ACHN (cell line): ENCODE measurements around the gene PLBD1.

ENCODE experiments used
- DNase-seq: peaks from one replicate; pipeline ENCODE4 v3.0.0-alpha.2; 2015
- in situ Hi-C: cut with HindIII; loops from 2 replicates; pipeline ENCODE4 v1.10.0; 2017; ENCODE audit warnings: low sequenced_read_pairs, low pct_ligation_motif_present, low pct_unique_long_range_greater_than_20kb

The PLBD1 gene, protein sequence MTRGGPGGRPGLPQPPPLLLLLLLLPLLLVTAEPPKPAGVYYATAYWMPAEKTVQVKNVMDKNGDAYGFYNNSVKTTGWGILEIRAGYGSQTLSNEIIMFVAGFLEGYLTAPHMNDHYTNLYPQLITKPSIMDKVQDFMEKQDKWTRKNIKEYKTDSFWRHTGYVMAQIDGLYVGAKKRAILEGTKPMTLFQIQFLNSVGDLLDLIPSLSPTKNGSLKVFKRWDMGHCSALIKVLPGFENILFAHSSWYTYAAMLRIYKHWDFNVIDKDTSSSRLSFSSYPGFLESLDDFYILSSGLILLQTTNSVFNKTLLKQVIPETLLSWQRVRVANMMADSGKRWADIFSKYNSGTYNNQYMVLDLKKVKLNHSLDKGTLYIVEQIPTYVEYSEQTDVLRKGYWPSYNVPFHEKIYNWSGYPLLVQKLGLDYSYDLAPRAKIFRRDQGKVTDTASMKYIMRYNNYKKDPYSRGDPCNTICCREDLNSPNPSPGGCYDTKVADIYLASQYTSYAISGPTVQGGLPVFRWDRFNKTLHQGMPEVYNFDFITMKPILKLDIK

DNA sequence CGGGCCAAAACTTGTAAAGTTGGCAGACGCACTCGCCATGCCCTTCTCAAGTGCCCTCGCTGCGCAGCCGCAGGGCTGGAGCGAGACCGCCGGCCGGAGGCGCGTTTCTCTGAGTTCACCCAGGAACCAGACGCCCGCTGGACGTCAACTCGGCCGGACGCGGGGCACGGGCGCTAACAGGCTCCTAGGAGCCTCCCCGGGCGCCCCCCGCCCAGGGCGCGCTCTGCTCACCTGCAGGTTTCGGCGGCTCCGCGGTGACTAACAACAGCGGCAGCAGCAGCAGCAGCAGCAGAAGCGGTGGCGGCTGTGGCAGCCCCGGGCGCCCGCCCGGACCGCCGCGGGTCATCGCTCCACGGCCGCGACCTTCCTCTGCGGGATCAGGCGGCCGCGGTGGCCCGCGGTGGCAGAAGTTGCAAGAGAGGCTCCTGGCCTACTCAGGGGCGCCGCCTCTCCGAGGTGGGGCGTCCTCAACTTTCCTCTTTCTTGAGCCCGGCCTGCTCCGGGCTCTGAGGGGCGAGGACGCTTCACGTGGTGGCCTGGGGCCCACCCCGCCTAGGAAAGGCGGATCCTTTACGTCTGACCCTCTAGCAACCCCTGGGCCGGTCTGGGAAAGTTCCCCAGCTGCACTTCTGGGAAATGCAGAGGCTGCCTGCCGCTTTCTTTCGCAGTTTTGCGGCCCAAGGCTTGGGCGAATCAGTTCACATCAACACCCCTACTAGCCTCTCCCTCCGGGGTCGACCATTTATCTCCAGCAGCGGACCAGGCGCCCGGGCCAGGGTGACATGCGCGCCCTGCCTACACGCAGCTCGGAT lies at the start of gene PLBD1:
PLBD1 (minus strand) TSS at position 533 of the 812 bp plus-strand sequence; CDS start at position 346, 187 bp downstream.
- DNase-seq: peak; percentile 48
- in situ Hi-C loops: no loop called here

DNA sequence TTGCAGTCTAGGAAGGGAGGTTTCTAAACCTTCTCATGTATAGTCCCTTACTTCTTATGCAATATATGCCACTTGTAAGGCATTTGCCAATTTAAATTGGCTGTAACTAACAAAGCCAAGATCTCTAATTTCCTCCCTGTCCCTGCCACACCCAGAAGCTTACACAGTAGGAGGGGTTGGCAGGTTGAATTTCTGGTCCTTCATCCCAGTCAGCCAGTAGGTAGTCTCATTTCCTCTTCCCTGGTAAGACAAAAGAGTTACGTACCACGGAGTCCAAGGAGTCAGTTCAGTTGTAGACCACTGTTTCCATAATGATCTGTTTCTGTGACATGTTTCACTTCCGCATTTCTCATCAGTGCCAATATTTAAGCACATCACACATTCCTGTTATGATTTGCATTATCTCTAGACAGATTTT lies 47.0 kb upstream of the PLBD1 start:
- DNase-seq: no peak
- in situ Hi-C loops: no loop called here

DNA sequence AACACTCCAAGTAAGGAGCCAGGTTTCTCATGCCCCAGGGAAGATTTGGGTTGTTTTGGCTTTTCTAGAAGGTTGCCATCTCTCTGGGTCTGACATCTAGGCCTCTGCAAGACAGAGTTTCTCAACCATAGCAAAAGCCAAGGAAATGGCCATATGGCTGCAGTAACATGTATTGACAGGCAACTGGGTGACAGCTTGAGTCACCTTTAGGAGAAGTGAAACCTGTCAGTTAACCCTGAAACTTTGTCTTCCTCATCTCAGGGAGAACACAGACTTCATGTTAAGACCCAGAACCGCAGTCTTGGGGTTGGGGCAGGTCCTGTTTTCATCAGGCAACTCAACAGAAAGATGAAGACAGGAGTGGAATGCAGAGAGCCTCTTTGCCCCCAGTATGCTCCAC lies 46.0 kb upstream of the PLBD1 start:
- in situ Hi-C loops: no loop called here
- DNase-seq: no peak

DNA sequence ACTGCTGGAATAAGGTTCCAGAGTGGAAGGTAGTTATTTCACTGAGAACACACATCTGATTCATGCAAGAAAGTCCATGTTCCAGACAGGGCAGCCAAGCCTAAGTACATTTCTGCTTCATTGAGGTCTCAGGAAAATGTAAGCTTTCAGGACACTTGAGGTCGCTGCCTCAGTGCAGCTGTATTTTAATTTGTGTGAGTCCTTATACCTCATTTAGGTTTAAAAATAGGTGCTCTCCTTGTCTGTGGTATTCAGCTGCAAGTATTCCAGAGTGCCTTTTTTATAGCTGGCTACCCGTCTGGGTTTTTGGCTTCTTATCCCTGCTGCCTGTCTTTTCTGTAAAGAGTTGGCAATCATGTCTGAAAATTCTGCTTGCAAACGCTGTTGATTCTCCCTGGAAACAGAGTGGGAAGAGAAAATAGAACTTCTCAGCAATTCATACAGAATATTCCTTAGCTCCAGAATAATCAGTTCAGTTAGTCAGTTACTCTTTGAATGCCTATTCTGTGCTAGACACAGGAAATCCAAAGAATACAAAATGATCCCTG lies 45.3 kb upstream of the PLBD1 start:
- DNase-seq: no peak
- in situ Hi-C loops: no loop called here

DNA sequence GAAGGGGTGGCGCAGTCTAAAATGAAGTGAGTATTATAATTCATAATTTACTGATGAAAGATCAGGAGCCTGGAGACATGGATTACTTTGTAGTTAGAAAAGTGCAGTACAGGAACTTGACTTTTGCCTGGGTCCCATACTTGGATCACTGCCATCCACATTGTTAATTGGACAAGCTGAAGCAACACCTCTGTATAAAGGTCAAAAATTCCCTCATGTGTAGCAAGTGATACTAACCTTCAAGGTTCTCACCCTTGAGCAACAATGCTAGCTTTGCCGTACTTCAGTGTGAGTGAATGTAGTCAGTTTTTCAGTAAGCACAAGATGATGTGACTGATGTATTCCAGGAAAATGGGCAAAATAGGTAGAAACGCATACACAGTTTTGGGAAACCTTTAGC lies 44.6 kb upstream of the PLBD1 start:
- in situ Hi-C loops: no loop called here
- no peak for DNase-seq

DNA sequence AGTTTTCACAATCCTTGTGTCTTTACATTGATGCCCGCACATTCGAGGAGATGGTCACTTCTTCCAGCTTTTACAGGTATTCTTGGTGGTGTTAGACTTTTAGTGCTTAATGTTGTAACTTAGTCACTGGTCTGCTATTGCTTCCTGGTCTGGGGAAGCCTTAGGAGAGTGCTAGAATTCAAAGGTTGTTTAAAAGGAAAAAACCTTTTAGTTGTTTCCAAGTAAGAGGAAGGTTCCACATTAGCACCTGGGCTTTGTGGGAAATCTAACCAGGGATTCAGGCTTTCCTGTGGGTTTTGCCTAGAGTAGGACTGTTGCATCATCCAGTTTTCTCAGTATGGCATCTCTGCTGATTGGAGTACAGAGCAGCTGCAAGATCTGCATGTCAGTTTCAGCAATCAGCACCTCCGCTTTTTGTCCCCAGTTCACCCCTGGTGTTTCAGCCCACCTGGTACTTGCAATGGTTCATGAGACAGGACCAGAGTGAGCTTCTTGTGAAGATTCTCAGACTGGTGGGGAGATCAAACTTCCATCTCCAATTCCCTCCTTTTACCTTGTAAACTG lies 44.0 kb upstream of the PLBD1 start:
- DNase-seq: no peak
- in situ Hi-C loops: no loop called here

DNA sequence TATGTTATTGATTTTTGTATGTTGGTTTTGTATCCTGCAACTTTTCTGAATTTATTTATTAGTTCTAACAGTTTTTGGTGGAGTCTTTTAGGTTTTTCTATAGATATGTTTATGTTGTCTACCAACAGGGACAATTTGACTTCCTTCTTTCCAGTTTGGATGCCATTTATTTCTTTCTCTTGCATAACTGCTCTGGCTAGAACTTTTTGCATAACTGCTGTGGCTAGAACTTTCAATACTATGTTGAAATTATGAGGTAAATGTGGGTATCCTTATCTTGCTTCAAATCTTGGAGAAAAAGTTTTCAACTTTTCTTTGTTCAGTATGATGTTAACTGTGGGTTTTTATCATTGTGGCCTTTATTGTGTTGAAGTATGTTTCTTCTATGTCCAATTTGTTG lies 39.9 kb upstream of the PLBD1 start:
- in situ Hi-C loops: no loop called here
- no peak for DNase-seq

DNA sequence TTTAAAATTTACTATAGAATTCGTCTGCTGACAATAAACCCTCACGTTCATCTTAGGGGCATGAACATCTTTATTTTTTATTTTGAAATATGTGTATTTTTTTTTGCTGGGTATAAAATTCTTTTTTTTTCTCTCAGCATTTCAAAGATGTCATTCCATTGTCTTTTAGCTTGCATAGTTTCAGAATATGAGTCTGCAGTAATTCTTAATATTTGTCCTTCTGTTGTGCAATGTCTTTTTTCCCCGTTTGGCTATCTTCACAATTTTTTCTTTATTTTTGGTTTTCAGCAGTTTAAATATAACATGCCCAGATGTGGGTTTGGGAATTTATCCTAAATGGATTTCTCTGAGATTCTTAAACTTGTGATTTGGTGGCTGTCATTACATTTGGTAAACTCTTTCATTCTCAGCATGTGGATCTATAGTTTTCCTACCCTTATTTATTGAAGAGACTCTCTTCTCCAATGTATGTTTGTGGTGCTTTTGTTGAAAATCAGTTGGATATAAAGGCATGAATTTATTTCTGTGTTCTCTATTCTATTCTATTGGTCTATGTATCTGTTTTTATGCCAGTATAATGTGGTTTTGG lies 37.8 kb upstream of the PLBD1 start:
- in situ Hi-C loops: no loop called here
- DNase-seq: peak; percentile 22

DNA sequence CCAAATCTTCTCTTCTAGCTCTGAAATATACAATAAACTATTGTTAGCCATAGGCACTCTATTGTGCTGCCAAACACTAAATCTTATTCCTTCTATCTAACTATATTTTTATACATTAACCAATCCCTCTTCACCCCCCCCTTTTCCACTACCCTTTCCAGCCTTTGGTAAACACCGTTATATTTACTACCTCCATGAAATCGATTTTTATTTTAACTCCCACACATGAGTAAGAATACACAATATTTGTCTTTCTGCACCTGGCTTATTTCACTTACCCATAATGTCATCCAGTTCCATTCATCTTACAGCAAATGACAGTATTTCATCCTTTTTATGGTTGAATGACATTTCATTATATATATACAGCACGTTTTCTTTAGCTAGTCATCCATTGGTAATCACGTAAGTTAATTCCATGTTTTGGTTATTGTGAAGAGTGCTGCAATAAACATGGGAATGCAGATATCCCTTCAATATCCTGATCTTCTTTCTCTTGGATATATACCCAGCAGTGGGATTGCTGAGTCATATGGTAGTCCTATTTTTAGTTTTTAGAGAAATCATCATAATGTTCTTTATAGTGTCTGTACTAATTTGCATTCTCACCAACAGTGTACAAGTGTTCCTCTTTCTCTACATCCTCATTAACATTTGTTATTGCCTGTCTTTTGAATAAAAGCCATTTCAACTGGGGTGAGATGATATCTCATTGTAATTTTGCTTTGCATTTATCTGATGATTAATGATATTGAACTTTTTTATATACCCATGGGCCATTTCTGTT lies 34.2 kb upstream of the PLBD1 start:
- no peak for DNase-seq
- in situ Hi-C loops: no loop called here

DNA sequence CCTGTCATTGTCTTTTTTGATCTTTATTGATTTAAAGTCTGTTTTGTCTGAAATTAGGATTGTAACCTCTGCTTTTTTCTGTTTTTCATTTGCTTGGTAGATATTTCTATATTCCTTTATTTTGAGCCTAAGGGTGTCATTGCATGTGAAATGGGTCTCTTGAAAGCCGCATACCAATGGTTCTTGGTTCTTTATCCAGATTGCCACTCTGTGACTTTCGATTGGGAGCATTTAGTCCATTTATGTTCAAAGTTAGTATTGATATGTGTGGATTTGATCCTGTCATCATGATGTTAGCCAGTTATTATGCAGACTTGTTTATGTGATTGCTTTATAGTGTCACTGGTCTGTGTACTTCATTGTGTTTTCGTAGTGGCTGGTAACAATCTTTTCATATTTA lies 29.8 kb upstream of the PLBD1 start:
- no peak for DNase-seq
- in situ Hi-C loops: no loop called here

DNA sequence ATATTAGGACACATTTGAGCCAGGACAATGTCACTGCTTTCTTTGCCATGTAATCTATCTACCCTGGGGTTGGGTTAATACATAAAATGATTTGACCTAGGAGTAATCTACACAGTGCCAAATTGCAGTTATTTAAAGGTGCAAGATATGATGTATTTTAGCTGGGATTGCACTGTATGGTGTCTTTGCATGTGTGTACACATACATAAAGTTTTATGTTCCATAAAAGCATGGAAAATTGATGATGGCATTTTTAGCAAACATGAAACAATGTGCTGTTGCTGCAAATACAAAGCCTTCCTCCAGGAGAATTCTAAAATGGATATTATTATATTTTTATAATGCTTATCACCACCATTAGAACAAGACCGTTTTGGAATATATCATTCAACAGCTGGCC lies 24.0 kb upstream of the PLBD1 start:
- no peak for DNase-seq
- in situ Hi-C loops: no loop called here

DNA sequence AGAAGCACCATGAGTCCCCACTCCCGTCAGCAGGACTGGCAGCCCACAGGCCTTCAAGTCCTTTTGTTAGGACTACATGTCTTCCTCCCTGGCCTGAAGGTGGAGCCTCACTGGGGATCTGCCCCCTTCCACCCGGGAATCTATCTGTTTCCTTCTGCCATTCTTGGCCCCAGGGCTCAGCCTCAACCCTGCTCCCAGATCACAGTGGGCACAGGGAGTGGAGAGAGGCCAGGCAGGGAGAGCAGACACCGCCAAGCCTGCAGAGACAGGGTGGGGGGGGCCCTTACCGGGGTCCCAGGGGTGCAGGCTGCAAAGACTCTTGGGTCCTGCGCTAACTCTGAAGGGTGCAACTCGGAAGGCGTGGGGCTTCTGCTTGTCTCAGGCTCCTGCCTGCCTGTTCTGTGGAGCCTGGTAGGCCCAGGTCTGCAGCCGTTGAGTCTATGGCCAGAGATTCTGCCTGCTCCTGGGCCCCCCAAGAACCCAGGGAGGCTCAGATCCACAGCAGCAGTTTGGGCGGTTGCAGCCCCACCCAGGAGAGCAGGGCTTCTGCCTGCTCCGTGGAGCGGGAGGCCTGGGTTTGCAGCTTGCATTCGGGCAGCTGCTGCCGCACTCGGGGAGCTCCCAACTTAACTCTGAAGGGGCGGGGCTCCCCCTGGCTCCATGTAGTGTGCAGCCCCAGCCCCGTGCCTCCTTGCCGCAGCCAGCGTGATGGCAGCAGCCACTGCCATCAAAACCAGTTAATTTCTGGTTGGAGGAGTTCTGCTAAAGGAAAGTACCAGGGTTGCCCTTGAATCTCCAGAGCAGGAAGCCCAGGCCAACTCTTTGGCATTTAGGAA lies 21.7 kb upstream of the PLBD1 start:
- in situ Hi-C loops: no loop called here
- DNase-seq: no peak

DNA sequence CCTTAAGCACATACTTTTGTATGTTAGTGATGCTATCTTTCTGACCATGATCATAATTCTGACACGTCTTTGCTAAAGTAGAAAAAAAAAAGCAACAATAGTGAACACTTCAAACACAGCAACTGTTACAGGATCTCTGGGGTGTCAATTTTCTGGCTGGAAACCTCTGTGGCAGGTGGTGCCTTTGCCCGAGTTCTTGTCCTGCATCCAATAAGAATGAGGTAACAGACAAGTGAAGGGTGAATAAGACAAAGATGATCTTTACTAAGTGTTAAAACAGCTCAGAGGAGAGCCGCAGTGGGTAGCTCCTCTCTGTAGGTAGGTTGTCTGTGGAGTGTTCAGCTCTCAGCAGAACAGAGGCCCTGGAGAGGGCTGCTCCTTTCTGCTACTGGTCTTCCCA lies 20.9 kb upstream of the PLBD1 start:
- no peak for DNase-seq
- in situ Hi-C loops: no loop called here

DNA sequence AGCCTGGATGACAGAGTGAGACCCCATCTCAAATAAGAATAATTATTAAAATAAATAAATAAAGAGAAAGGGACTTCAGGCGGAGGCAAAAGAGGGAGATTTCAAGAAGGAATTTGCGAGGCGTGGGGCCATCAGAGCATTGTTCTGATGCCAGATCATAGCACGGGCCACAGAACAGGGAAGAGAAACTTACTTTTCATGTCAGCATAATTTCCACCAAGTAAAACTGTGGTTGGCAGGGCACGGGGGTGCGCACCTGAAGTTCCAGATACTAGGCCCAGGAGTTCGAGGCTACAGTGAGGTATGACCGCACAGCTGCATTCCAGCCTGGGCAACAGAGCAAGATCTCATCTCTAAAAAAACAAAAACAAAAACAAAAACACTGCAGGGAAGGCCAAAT lies 11.0 kb upstream of the PLBD1 start:
- no peak for DNase-seq
- in situ Hi-C loops: no loop called here

DNA sequence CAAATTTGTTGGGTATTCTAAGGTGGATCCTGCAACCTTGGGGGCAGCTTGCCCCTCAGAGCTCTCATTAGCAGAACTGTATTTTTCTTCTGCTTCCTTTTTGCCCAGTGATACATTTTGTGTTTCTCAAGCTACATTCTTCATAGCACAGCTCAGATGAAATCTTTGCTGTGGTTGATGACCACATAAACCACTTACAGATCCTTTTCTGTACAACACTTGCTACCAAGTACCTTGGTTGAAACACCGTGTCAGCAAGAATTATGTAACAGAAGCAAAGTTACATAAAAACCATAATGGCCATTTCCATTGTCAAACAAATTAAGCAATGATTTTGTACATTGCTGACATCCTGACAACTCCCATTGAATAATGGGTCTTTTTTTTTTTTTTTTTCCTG lies 9.7 kb upstream of the PLBD1 start:
- no peak for DNase-seq
- in situ Hi-C loops: no loop called here

DNA sequence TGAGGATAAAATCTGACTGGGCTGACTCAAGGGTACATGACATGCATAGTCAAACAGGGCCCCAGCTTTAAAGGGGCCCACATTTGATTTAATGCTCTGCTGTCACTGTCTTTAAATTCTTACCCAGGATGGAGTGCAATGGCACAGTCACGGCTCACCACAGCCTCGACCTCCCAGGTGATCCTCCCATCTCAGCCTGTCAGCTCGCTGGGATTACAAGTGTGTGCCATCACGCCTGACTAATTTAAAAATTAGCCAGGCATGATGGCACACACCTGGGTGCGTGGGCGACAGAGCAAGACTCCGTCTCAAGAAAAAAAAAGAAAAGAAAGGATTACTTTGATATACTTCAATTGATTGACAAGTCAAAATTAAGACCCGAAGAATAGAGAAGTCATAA lies 9.2 kb upstream of the PLBD1 start:
- in situ Hi-C loops: no loop called here
- no peak for DNase-seq

DNA sequence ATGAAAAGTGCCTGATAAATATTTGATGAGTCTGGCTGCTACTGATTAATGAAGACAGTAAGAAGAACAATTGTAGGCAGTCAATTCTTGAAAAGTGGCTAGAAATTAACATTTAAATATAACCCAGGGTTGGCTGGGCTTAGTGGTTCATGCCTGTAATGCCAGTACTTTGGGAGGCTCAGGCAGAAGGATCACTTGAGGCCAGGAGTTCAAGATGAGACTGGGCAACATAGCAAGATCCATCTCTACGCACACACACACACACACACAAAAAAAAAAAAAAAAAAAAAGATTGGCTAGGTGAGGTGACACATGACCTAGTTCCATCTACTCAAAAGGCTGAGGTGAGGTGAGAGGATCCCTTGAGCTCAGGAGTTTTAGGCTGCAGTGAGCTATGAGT lies 7.9 kb upstream of the PLBD1 start:
- no peak for DNase-seq
- in situ Hi-C loops: no loop called here
